PFSK-1 (cell line): ENCODE measurements around the gene FAM184B.
A peak's percentile ranks its signal among the peaks of the same experiment; 100 is the strongest.

Experiments
- FOXP2 ChIP-seq: optimal IDR thresholded peaks from 2 replicates; pipeline ENCODE3; 2011; ENCODE audit warnings: borderline replicate concordance, control low read depth, inconsistent platforms; ENCODE audit not compliant: insufficient read depth; ENCODE audit errors: extremely low read length, extremely low read depth
- POLR2AphosphoS5 ChIP-seq: IDR thresholded peaks from 2 replicates; pipeline ENCODE4 v1.6.1; 2012; ENCODE audit warnings: low read depth, mild to moderate bottlenecking, control low read depth, low read length, moderate library complexity
- REST ChIP-seq, 2 experiments: IDR thresholded peaks; 2 replicates each; pipeline versions ENCODE4 v1.6.1 to v1.8.0; 2011 to 2012; ENCODE audit warnings: low read depth in 2 of 2, low read length in 2 of 2, control low read depth in 1 of 2, inconsistent platforms in 1 of 2, mild to moderate bottlenecking in 1 of 2, moderate library complexity in 1 of 2; ENCODE audit not compliant: insufficient read depth in 1 of 2
- SIN3A ChIP-seq: IDR thresholded peaks from 2 replicates; pipeline ENCODE4 v1.6.1; 2012; ENCODE audit warnings: mild to moderate bottlenecking, low read length, moderate library complexity, borderline replicate concordance; ENCODE audit not compliant: insufficient read depth
- TAF1 ChIP-seq: IDR thresholded peaks from 2 replicates; pipeline ENCODE4 v1.6.1; 2012; ENCODE audit warnings: low read length, control low read depth, borderline replicate concordance; ENCODE audit not compliant: insufficient read depth

- TF ChIP-seq POLR2AphosphoS5 (no peak), TAF1 (no peak), REST (IDR thresholded peaks at IDR 0.05; ENCODE audit: insufficient read depth in 1 of 2, low read depth in 2 of 2, low read length in 2 of 2) (no peak), SIN3A (no peak), FOXP2 (peak; percentile 5)
Measured at GRCh38 chr4:17811078-17811603, 29.7 kb upstream of the FAM184B start.
